Mesendoderm (in vitro differentiated cells): ENCODE measurements around the gene PSMD11.

Source experiments
- DNase-seq: peaks from one replicate; pipeline ENCODE4 v3.0.0; 2013
- H2AK5ac ChIP-seq: 2 replicates; pipeline ENCODE4 v1.6.1; 2013; ENCODE audit warnings: low read length, inconsistent platforms
- H2BK120ac ChIP-seq: 2 replicates; pipeline ENCODE4 v1.6.1; 2013; ENCODE audit warnings: low read depth, mild to moderate bottlenecking, low read length, moderate library complexity, mixed read lengths
- H2BK15ac ChIP-seq: replicated peaks from 2 replicates; pipeline ENCODE4 v1.6.1; 2013; ENCODE audit warnings: low read depth, mild to moderate bottlenecking, moderate library complexity
- H2BK5ac ChIP-seq: 2 replicates; pipeline ENCODE4 v1.6.1; 2013; ENCODE audit warnings: low read length, inconsistent platforms
- H3K18ac ChIP-seq: 2 replicates; pipeline ENCODE4 v1.6.1; 2013; ENCODE audit warnings: mild to moderate bottlenecking, low read length, mixed read lengths
- H3K23ac ChIP-seq: one replicate; pipeline ENCODE4 v1.6.1; 2013; ENCODE audit warnings: low read length
- H3K27ac ChIP-seq: 2 replicates; pipeline ENCODE4 v1.5.1; 2013; ENCODE audit warnings: low read depth, mild to moderate bottlenecking, inconsistent platforms, low read length, moderate library complexity
- H3K27me3 ChIP-seq: 2 replicates; pipeline ENCODE4 v1.6.1; 2013; ENCODE audit warnings: low read length, control low read depth, mild to moderate bottlenecking, inconsistent platforms; ENCODE audit not compliant: insufficient read depth, poor library complexity
- H3K36me3 ChIP-seq: 2 replicates; pipeline ENCODE4 v1.6.1; 2013; ENCODE audit warnings: low read length, inconsistent platforms; ENCODE audit not compliant: control insufficient read depth, insufficient read depth
- H3K4ac ChIP-seq: one replicate; pipeline ENCODE4 v1.6.1; 2013; ENCODE audit warnings: low read depth, mild to moderate bottlenecking, low read length, moderate library complexity
- H3K4me1 ChIP-seq: 2 replicates; pipeline ENCODE4 v1.6.1; 2013; ENCODE audit warnings: low read depth, low read length, inconsistent platforms; ENCODE audit not compliant: control insufficient read depth
- H3K4me2 ChIP-seq: 2 replicates; pipeline ENCODE4 v1.6.1; 2013; ENCODE audit warnings: low read length
- H3K4me3 ChIP-seq: 2 replicates; pipeline ENCODE4 v1.5.1; 2013; ENCODE audit warnings: mild to moderate bottlenecking, low read length
- H3K56ac ChIP-seq: one replicate; pipeline ENCODE4 v1.6.1; 2013; ENCODE audit warnings: low read length
- H3K79me1 ChIP-seq: 2 replicates; pipeline ENCODE4 v1.6.1; 2013; ENCODE audit warnings: low read length, inconsistent platforms
- H3K79me2 ChIP-seq: 2 replicates; pipeline ENCODE4 v1.6.1; 2013; ENCODE audit warnings: mild to moderate bottlenecking, low read length; ENCODE audit not compliant: control insufficient read depth, insufficient read depth
- H3K9ac ChIP-seq: 2 replicates; pipeline ENCODE4 v1.6.1; 2013; ENCODE audit warnings: low read length, inconsistent platforms
- H4K5ac ChIP-seq: one replicate; pipeline ENCODE4 v1.6.1; 2013; ENCODE audit warnings: low read length
- H4K8ac ChIP-seq: one replicate; pipeline ENCODE4 v1.6.1; 2013; ENCODE audit warnings: low read depth, mild to moderate bottlenecking, control low read depth, low read length, moderate library complexity
- WGBS: extraction: QIAGEN DNeasy Blood & Tissue Kit; methylation state at CpG from one replicate; pipeline ENCODE4 v1.1.7; 2013; ENCODE audit warnings: low lambda C conversion rate, missing lambda C conversion rate; ENCODE audit not compliant: insufficient coverage; ENCODE audit errors: extremely low coverage; 5-methylcytosine and 5-hydroxymethylcytosine counted together

PSMD11 gene

GRCh38 chr17:32495359-32496231 is 51.3 kb downstream of the PSMD11 start:
- Histone ChIP-seq H3K56ac (no peak overlapping the region), H4K8ac (no peak overlapping the region), H3K27ac (no peak overlapping the region), H2AK5ac (no peak overlapping the region), H2BK120ac (no peak overlapping the region), H3K23ac (no peak overlapping the region), H2BK15ac (no peak overlapping the region), H2BK5ac (no peak overlapping the region), H3K4me2 (no peak overlapping the region), H3K4me3 (no peak overlapping the region), H3K79me1 (no peaks in the 10 kb centered on the region), H3K18ac (no peak overlapping the region), H3K36me3 (no peaks in the 10 kb centered on the region), H3K9ac (no peak overlapping the region), H3K27me3 (no peaks in the 10 kb centered on the region), H3K4ac (no peak overlapping the region), H4K5ac (no peak overlapping the region), H3K79me2 (no peaks in the 10 kb centered on the region), H3K4me1 (peaks cover 2% of the 10 kb centered on the region)
- DNase-seq: no peak
- no CpG with 5 or more reads among the region's 45 CpGs for WGBS

- no peaks in the 10 kb centered on the region for H3K36me3 ChIP-seq
- no peak overlapping the region for H2BK5ac ChIP-seq
- H3K56ac ChIP-seq: no peak overlapping the region
- H3K4ac ChIP-seq: no peak overlapping the region
- no peak overlapping the region for H3K18ac ChIP-seq
- no peaks in the 10 kb centered on the region for H3K27me3 ChIP-seq
- no peak overlapping the region for H3K4me2 ChIP-seq
- H4K5ac ChIP-seq: no peak overlapping the region
- no peak overlapping the region for H3K4me3 ChIP-seq
- H3K4me1 ChIP-seq: peaks cover 2% of the 10 kb centered on the region
- H4K8ac ChIP-seq: no peak overlapping the region
- no CpG with 5 or more reads among the region's 16 CpGs for WGBS
- no peak overlapping the region for H2AK5ac ChIP-seq
- H2BK15ac ChIP-seq: no peak overlapping the region
- no peak overlapping the region for H3K27ac ChIP-seq
- no peak overlapping the region for H2BK120ac ChIP-seq
- no peaks in the 10 kb centered on the region for H3K79me2 ChIP-seq
- no peak overlapping the region for H3K9ac ChIP-seq
- H3K23ac ChIP-seq: no peak overlapping the region
- H3K79me1 ChIP-seq: no peaks in the 10 kb centered on the region
- no peak for DNase-seq
Observed at GRCh38 chr17:32496395-32497073, 52.2 kb downstream of the PSMD11 start.

DNA sequence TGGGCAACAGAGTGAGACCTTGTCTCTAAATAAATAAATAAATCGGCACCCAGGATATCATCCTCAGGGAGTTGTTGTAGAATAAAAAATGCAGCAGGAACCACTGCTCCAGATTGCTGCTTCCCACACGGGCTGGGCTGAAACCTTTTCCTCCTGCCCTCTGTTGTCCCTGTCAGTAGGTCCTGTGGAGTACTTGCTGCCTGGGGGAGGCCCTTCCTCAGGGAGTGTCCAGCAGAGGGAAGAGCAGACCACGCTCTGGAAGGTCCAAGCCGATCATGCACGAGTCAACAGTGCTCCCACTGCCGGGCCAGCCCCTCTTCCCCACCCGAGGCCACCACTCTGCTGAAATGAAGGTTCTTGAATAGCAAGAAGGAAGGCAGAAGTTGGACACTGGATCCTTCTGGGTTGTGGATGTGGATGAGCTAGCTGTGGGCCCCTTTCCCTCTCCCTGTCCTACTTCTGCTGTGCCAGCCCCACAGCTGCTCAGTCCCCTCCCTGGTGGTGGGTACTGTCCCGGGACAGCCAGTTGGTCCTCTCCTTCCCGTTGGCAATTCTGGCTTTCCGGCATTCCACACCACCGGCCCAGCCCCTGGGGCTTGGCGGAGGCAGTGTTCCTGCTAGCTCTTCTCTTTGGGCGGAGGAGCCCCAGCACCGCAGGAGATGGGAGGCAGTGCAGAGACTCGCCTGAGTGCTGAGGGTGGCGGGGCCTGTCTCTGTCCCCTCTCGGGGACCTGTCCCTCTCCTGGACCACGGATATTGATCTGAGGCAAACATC is 53.3 kb downstream of the PSMD11 start:
- no peak overlapping the region for H3K4me3 ChIP-seq
- no peaks in the 10 kb centered on the region for H3K36me3 ChIP-seq
- no peak overlapping the region for H3K4ac ChIP-seq
- H3K23ac ChIP-seq: no peak overlapping the region
- H2BK15ac ChIP-seq: no peak overlapping the region
- H4K8ac ChIP-seq: no peak overlapping the region
- no peak overlapping the region for H2BK5ac ChIP-seq
- H4K5ac ChIP-seq: no peak overlapping the region
- no peak overlapping the region for H3K18ac ChIP-seq
- H2BK120ac ChIP-seq: no peak overlapping the region
- H3K79me2 ChIP-seq: no peaks in the 10 kb centered on the region
- H3K79me1 ChIP-seq: no peaks in the 10 kb centered on the region
- DNase-seq: peak; percentile 66
- H3K27ac ChIP-seq: no peak overlapping the region
- no peak overlapping the region for H3K9ac ChIP-seq
- H3K4me2 ChIP-seq: no peak overlapping the region
- H3K4me1 ChIP-seq: peaks cover 2% of the 10 kb centered on the region
- H3K27me3 ChIP-seq: no peaks in the 10 kb centered on the region
- H2AK5ac ChIP-seq: no peak overlapping the region
- no CpG with 5 or more reads among the region's 18 CpGs for WGBS
- H3K56ac ChIP-seq: no peak overlapping the region

DNA sequence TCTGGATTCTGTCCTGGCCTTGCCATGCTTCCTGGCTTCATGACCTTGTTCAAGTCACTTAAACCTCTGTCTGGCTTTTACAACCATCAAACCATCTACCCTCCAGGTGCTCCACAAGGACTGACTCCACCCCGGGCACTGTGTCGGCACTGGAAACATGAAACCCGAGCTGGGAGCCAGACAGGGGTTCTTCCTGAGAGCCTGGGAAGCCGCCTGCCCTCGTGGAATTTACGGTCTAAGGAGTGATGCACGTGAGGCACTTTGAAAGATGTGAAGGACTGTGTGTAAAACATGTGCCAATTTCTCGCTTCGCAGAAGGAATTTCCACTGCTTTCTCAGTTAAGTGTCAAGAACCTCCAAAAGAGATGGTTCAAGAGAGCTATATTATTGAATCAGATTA is 54.1 kb downstream of the PSMD11 start:
- Histone ChIP-seq H2BK15ac (no peak overlapping the region), H4K5ac (no peak overlapping the region), H3K18ac (no peak overlapping the region), H3K36me3 (no peaks in the 10 kb centered on the region), H3K23ac (no peak overlapping the region), H3K4me2 (no peak overlapping the region), H4K8ac (no peak overlapping the region), H3K27ac (no peak overlapping the region), H3K4me3 (no peak overlapping the region), H2BK120ac (no peak overlapping the region), H3K56ac (no peak overlapping the region), H3K27me3 (no peaks in the 10 kb centered on the region), H3K79me2 (no peaks in the 10 kb centered on the region), H3K4me1 (peaks cover 2% of the 10 kb centered on the region), H3K4ac (no peak overlapping the region), H3K9ac (no peak overlapping the region), H2BK5ac (no peak overlapping the region), H3K79me1 (no peaks in the 10 kb centered on the region), H2AK5ac (no peak overlapping the region)
- peak; percentile 46 for DNase-seq
- WGBS: no CpG with 5 or more reads among the region's 9 CpGs

- no peak overlapping the region for H3K27ac ChIP-seq
- no CpG with 5 or more reads among the region's 3 CpGs for WGBS
- H3K36me3 ChIP-seq: no peaks in the 10 kb centered on the region
- H2AK5ac ChIP-seq: no peak overlapping the region
- no peaks in the 10 kb centered on the region for H3K79me2 ChIP-seq
- H2BK15ac ChIP-seq: no peak overlapping the region
- H3K27me3 ChIP-seq: no peaks in the 10 kb centered on the region
- DNase-seq: no peak
- H3K9ac ChIP-seq: no peak overlapping the region
- H4K5ac ChIP-seq: no peak overlapping the region
- H2BK120ac ChIP-seq: no peak overlapping the region
- no peak overlapping the region for H4K8ac ChIP-seq
- H3K4me2 ChIP-seq: no peak overlapping the region
- no peak overlapping the region for H3K4me3 ChIP-seq
- no peak overlapping the region for H3K56ac ChIP-seq
- H3K23ac ChIP-seq: no peak overlapping the region
- peaks cover 2% of the 10 kb centered on the region for H3K4me1 ChIP-seq
- H2BK5ac ChIP-seq: no peak overlapping the region
- no peak overlapping the region for H3K4ac ChIP-seq
- H3K18ac ChIP-seq: no peak overlapping the region
- H3K79me1 ChIP-seq: no peaks in the 10 kb centered on the region
Observed at GRCh38 chr17:32502013-32502412, 57.7 kb downstream of the PSMD11 start.
